IMR-90 (cell line): ENCODE data around the gene ABCA8. TPM values are rescaled to one million over a fixed set of nuclear protein-coding genes. Genes with fewer than 3 reads are reported as not detected.

Experiments used
- ATAC-seq: fragments of 200-7000 bp; cut with Tn5 transposase; 2 replicates; pipeline ENCODE4 v1.9.1; 2020; ENCODE audit warnings: low read depth, mild to moderate bottlenecking, moderate library complexity
- BruUV-seq: library from RNA; stranded (reverse); fragments of 400-500 nt; replicated peaks from 2 replicates; lab custom pipeline; 2021; lab: Mats Ljungman, UMichigan
- CTCF ChIA-PET: fragments of 300-600 bp; formaldehyde crosslinking; extraction: SDS; loops from one replicate; lab custom pipeline; 2021; ENCODE audit warnings: antibody characterized with exemption; lab: Yijun Ruan, JAX
- POLR2A ChIA-PET: fragments of 300-600 bp; sonication (Branson Sonifier 250); formaldehyde crosslinking; loops from one replicate; lab custom pipeline; 2022; ENCODE audit warnings: antibody characterized with exemption; ENCODE audit not compliant: unreplicated experiment; lab: Charles Lee
- DNase-seq: peaks from one replicate; pipeline ENCODE4 v3.0.0; 2013
- H2AFZ ChIP-seq: replicated peaks from 2 replicates; pipeline ENCODE3; 2013; ENCODE audit warnings: low read length, mild to moderate bottlenecking; ENCODE audit not compliant: poor library complexity
- H2AK5ac ChIP-seq: 2 replicates; pipeline ENCODE4 v1.6.1; 2013; ENCODE audit warnings: low read depth, low read length, inconsistent platforms
- H2AK9ac ChIP-seq: replicated peaks from 2 replicates; pipeline ENCODE3; 2013; ENCODE audit warnings: mild to moderate bottlenecking, low read depth, low read length, moderate library complexity; ENCODE audit not compliant: poor library complexity
- H2BK120ac ChIP-seq: 2 replicates; pipeline ENCODE4 v1.6.1; 2013; ENCODE audit warnings: low read depth, low read length, inconsistent platforms
- H2BK15ac ChIP-seq: 3 replicates; pipeline ENCODE4 v1.6.1; 2013; ENCODE audit warnings: low read depth, low read length, inconsistent platforms
- H2BK20ac ChIP-seq: 2 replicates; pipeline ENCODE4 v1.6.1; 2013; ENCODE audit warnings: low read depth, mild to moderate bottlenecking, inconsistent platforms, low read length, moderate library complexity
- H2BK5ac ChIP-seq: 2 replicates; pipeline ENCODE4 v1.6.1; 2013; ENCODE audit warnings: mild to moderate bottlenecking, low read depth, low read length, inconsistent platforms; ENCODE audit not compliant: poor library complexity, severe bottlenecking
- H3K14ac ChIP-seq: replicated peaks from 2 replicates; pipeline ENCODE4 v1.6.1; 2013; ENCODE audit warnings: low read depth, low read length, inconsistent platforms
- H3K18ac ChIP-seq: 2 replicates; pipeline ENCODE4 v1.6.1; 2013; ENCODE audit warnings: low read depth, low read length, control low read depth
- H3K23ac ChIP-seq: 2 replicates; pipeline ENCODE4 v1.6.1; 2013; ENCODE audit warnings: low read depth, low read length, inconsistent platforms
- H3K27ac ChIP-seq: 2 replicates; pipeline ENCODE4 v1.5.1; 2013; ENCODE audit warnings: mild to moderate bottlenecking, control low read depth, low read length; ENCODE audit not compliant: insufficient read depth
- H3K27me3 ChIP-seq: 2 replicates; pipeline ENCODE4 v1.6.1; 2013; ENCODE audit warnings: low read length; ENCODE audit not compliant: control insufficient read depth, insufficient read depth
- H3K36me3 ChIP-seq: 2 replicates; pipeline ENCODE4 v1.6.1; 2013; ENCODE audit warnings: low read length, mixed read lengths; ENCODE audit not compliant: control insufficient read depth, insufficient read depth
- H3K4ac ChIP-seq: 2 replicates; pipeline ENCODE4 v1.6.1; 2013; ENCODE audit warnings: low read depth, low read length, inconsistent platforms
- H3K4me1 ChIP-seq: 2 replicates; pipeline ENCODE4 v1.6.1; 2013; ENCODE audit warnings: low read length, mixed read lengths; ENCODE audit not compliant: control insufficient read depth, insufficient read depth
- H3K4me2 ChIP-seq: 2 replicates; pipeline ENCODE4 v1.6.1; 2013; ENCODE audit warnings: low read depth, mild to moderate bottlenecking, control low read depth, low read length, moderate library complexity
- H3K4me3 ChIP-seq: 2 replicates; pipeline ENCODE4 v1.5.1; 2013; ENCODE audit warnings: low read depth, mild to moderate bottlenecking, control low read depth, low read length, moderate library complexity; ENCODE audit not compliant: insufficient read depth
- H3K56ac ChIP-seq: 2 replicates; pipeline ENCODE4 v1.6.1; 2013; ENCODE audit warnings: low read length, inconsistent platforms; ENCODE audit not compliant: insufficient read depth; ENCODE audit errors: extremely low read depth
- H3K79me1 ChIP-seq, 2 experiments: 2 replicates each; pipeline ENCODE4 v1.6.1; 2013; ENCODE audit warnings: low read length in 2 of 2, inconsistent platforms in 1 of 2, low read depth in 1 of 2
- H3K9ac ChIP-seq: 2 replicates; pipeline ENCODE4 v1.6.1; 2013; ENCODE audit warnings: low read depth, low read length, control low read depth
- H3K9me1 ChIP-seq: 2 replicates; pipeline ENCODE4 v1.6.1; 2013; ENCODE audit warnings: low read length, inconsistent platforms; ENCODE audit not compliant: insufficient read depth
- H3K9me3 ChIP-seq: 2 replicates; pipeline ENCODE4 v1.6.1; 2013; ENCODE audit warnings: low read length; ENCODE audit not compliant: control insufficient read depth, insufficient read depth
- H4K20me1 ChIP-seq: 2 replicates; pipeline ENCODE4 v1.6.1; 2013; ENCODE audit warnings: low read length, inconsistent platforms; ENCODE audit not compliant: insufficient read depth
- H4K5ac ChIP-seq: 2 replicates; pipeline ENCODE4 v1.6.1; 2013; ENCODE audit warnings: mild to moderate bottlenecking, low read depth, low read length, control low read depth
- H4K8ac ChIP-seq, 2 experiments: 2 replicates each; pipeline ENCODE4 v1.6.1; 2013; ENCODE audit warnings: low read depth in 2 of 2, low read length in 2 of 2, control low read depth in 1 of 2, inconsistent platforms in 1 of 2
- H4K91ac ChIP-seq: 2 replicates; pipeline ENCODE4 v1.6.1; 2013; ENCODE audit warnings: low read depth, low read length, inconsistent platforms; ENCODE audit not compliant: insufficient read depth
- BHLHE40 ChIP-seq: fragments of 150-350 bp; IDR thresholded peaks from 2 replicates; pipeline ENCODE4 v1.6.1; 2016; ENCODE audit warnings: mild to moderate bottlenecking, low read depth, low read length
- CEBPB ChIP-seq: IDR thresholded peaks from 2 replicates; pipeline ENCODE4 v1.6.1; 2012; ENCODE audit warnings: low read depth, low read length, improper control_type of control experiment
- CHD1 ChIP-seq: IDR thresholded peaks from 2 replicates; pipeline ENCODE4 v1.6.1; 2012; ENCODE audit warnings: low read depth, low read length, improper control_type of control experiment
- ELK1 ChIP-seq: fragments of 150-350 bp; IDR thresholded peaks from 2 replicates; pipeline ENCODE4 v1.6.1; 2016; ENCODE audit warnings: low read depth, mild to moderate bottlenecking, low read length, moderate library complexity, borderline replicate concordance
- FOS ChIP-seq: fragments of 150-350 bp; IDR thresholded peaks from 2 replicates; pipeline ENCODE4 v1.6.1; 2016; ENCODE audit warnings: low read depth, low read length
- MAFK ChIP-seq: IDR thresholded peaks from 2 replicates; pipeline ENCODE4 v1.6.1; 2012; ENCODE audit warnings: low read depth, low read length, improper control_type of control experiment
- MAZ ChIP-seq: IDR thresholded peaks from 2 replicates; pipeline ENCODE4 v1.6.1; 2012; ENCODE audit warnings: low read depth, mild to moderate bottlenecking, low read length, improper control_type of control experiment, moderate library complexity, borderline replicate concordance
- NFE2L2 ChIP-seq: fragments of 150-350 bp; IDR thresholded peaks from 2 replicates; pipeline ENCODE4 v1.6.1; 2016; ENCODE audit warnings: low read depth, mild to moderate bottlenecking, low read length
- POLR2A ChIP-seq: IDR thresholded peaks from 2 replicates; pipeline ENCODE4 v1.6.1; 2012; ENCODE audit warnings: mild to moderate bottlenecking, low read depth, low read length
- RAD21 ChIP-seq: IDR thresholded peaks from 2 replicates; pipeline ENCODE4 v1.6.1; 2012; ENCODE audit warnings: low read length, improper control_type of control experiment
- SMC3 ChIP-seq: fragments of 150-350 bp; IDR thresholded peaks from 2 replicates; pipeline ENCODE4 v1.6.1; 2016; ENCODE audit warnings: low read depth, mild to moderate bottlenecking, antibody characterized with exemption, low read length, moderate library complexity
- USF2 ChIP-seq: fragments of 150-350 bp; IDR thresholded peaks from 2 replicates; pipeline ENCODE4 v1.6.1; 2017; ENCODE audit warnings: mild to moderate bottlenecking, antibody characterized with exemption, low read length, low read depth
- WGBS, 2 experiments: methylation state at CpG; one replicate each; pipeline versions ENCODE4 v1.1.5 to v1.1.7; 2013; ENCODE audit warnings: missing lambda C conversion rate in 2 of 2; ENCODE audit not compliant: insufficient read length in 1 of 2; ENCODE audit errors: extremely low coverage in 2 of 2; 5-methylcytosine and 5-hydroxymethylcytosine counted together
- dilution Hi-C: fragments of 300-500 bp; cut with HindIII; formaldehyde crosslinking; loops from one replicate; pipeline ENCODE4 v1.14.3; 2018; ENCODE audit warnings: low sequenced_read_pairs; ENCODE audit not compliant: unreplicated experiment
- in situ Hi-C: fragments of 300-500 bp; cut with MboI; formaldehyde crosslinking; loops from 3 replicates; pipeline ENCODE4 v1.14.3; 2019; ENCODE audit warnings: low sequenced_read_pairs, inconsistent platforms, mixed read lengths
- intact Hi-C: fragments of 100-400 bp; cut with micrococcal nuclease; formaldehyde crosslinking; loops from 2 replicates; pipeline ENCODE4 v1.10.0; 2022
- polyA plus RNA-seq, 3 experiments: library from polyadenylated mRNA; depleted of rRNA; stranded (reverse); fragments of >200 nt; gene quantifications; 2 replicates each; pipeline ENCODE4 v1.2.3, GENCODE V29; 2012; ENCODE audit warnings: low replicate concordance in 1 of 3
- total RNA-seq: library from RNA; depleted of rRNA; stranded (reverse); fragments of >200 nt; gene quantifications from 2 replicates; pipeline ENCODE4 v1.2.3, GENCODE V29; 2012

The ABCA8 gene
- total and polyA plus RNA-seq, 2 of the 4 experiments (the other 2 are of a cell fraction), result 1.8 TPM

GRCh38 chr17:68835071-68835470 lies 120.1 kb downstream of the ABCA8 start:
- H4K5ac ChIP-seq, result no peak overlapping the region
- H4K8ac ChIP-seq, result no peak overlapping the region
- no peak overlapping the region for H3K9ac ChIP-seq
- CTCF ChIA-PET, result no interaction called here
- H4K91ac ChIP-seq, result no peak overlapping the region
- no peaks in the 10 kb centered on the region for H3K79me1 ChIP-seq
- 0 out of 3 replicates have a peak overlapping the region, but pooled peaks have one; percentile 67 for H2BK15ac ChIP-seq
- no peak overlapping the region for H3K18ac ChIP-seq
- H3K4ac ChIP-seq, result no peak overlapping the region
- in situ Hi-C loops (no loop called here), dilution Hi-C loops (no loop called here), intact Hi-C loops (no loop called here)
- no peak overlapping the region for H2BK5ac ChIP-seq
- peak overlapping the region; percentile 71; the same call in 1 of the 2 replicates for H3K27ac ChIP-seq
- no peak overlapping the region for H3K56ac ChIP-seq
- POLR2A ChIA-PET, result no interaction called here
- no TSS peak for BruUV-seq
- peak; percentile 47 for DNase-seq
- peak; percentile 91 for ATAC-seq
- peaks cover 8% of the 10 kb centered on the region; the same call in 1 of the 2 replicates for H3K4me1 ChIP-seq
- H2BK20ac ChIP-seq, result no peak overlapping the region
- no CpG with 5 or more reads among the region's 2 CpGs for WGBS, 2 experiments
- no peak overlapping the region for H2AK5ac ChIP-seq
- H3K4me3 ChIP-seq, result no peak overlapping the region
- H3K9me1 ChIP-seq, result no peaks in the 10 kb centered on the region
- no peak overlapping the region for H3K14ac ChIP-seq
- no peaks in the 10 kb centered on the region for H3K27me3 ChIP-seq
- H3K9me3 ChIP-seq, result no peaks in the 10 kb centered on the region
- H2AFZ ChIP-seq, result no peak overlapping the region
- H3K4me2 ChIP-seq, result no peak overlapping the region
- no peaks in the 10 kb centered on the region for H3K36me3 ChIP-seq
- no peaks in the 10 kb centered on the region for H4K20me1 ChIP-seq
- no peak overlapping the region for H2AK9ac ChIP-seq
- TF ChIP-seq MAZ, result no peak
- TF ChIP-seq USF2, result no peak
- no peak for TF ChIP-seq POLR2A
- no peak for TF ChIP-seq ELK1
- TF ChIP-seq MAFK, result no peak
- no peak for TF ChIP-seq RAD21
- no peak for TF ChIP-seq CEBPB
- TF ChIP-seq NFE2L2, result no peak
- no peak for TF ChIP-seq BHLHE40
- TF ChIP-seq CHD1, result no peak
- no peak for TF ChIP-seq FOS
- no peak for TF ChIP-seq SMC3
- H3K23ac ChIP-seq, result no peak overlapping the region
- H2BK120ac ChIP-seq, result no peak overlapping the region
